ENCODE measurements around the gene TTC7B.

- no peak for TF ChIP-seq CTCF (conservative IDR thresholded peaks at IDR 0.05 in 1 of 2, IDR thresholded peaks at IDR 0.05 in 1 of 2; ENCODE audit: low read depth in 1 of 2, low read length in 2 of 2)
- no peak for TF ChIP-seq EZH2 (IDR thresholded peaks at IDR 0.05; ENCODE audit: low read length, missing control alignments)
Observed at GRCh38 chr14:90797919-90798318, 18.3 kb downstream of the TTC7B start.

Measured in fibroblast of lung (primary cell).